K562 (cell line): ENCODE results near the gene MCM7. TPM values are rescaled to one million over a fixed set of nuclear protein-coding genes. Genes with fewer than 3 reads are reported as not detected.

ENCODE experiments used
- ATAC-seq: fragments of 200-7000 bp; cut with Tn5 transposase; 3 replicates; pipeline ENCODE4 v1.9.1; 2020; ENCODE audit warnings: moderate library complexity
- BruUV-seq: library from RNA; stranded (reverse); fragments of 400-500 nt; replicated peaks from 2 replicates; lab custom pipeline; 2021; lab: Mats Ljungman, UMichigan
- CTCF ChIA-PET: fragments of 300-600 bp; formaldehyde crosslinking; extraction: SDS; loops from one replicate; lab custom pipeline; 2021; ENCODE audit warnings: low intra/inter-chr PET ratio; lab: Yijun Ruan, JAX
- POLR2A ChIA-PET: fragments of 300-600, 350-650 bp; sonication (Branson Sonifier 250); formaldehyde crosslinking; extraction: SDS; loops from one replicate; lab custom pipeline; 2021; ENCODE audit warnings: antibody characterized with exemption, inconsistent platforms; lab: Yijun Ruan, JAX
- DNase-seq, 4 experiments: peaks; one replicate each; pipeline versions ENCODE4 v3.0.0 to v3.0.0-alpha.2; 2011 to 2018; ENCODE audit warnings: low spot score in 3 of 4, mixed read lengths in 3 of 4; ENCODE audit errors: extremely low read depth in 1 of 4
- FAIRE-seq: peaks from 2 replicates; lab custom pipeline; 2011; peaks lifted over from hg19 to GRCh38; lab: Jason Lieb, UNC
- H2AFZ ChIP-seq: 2 replicates; pipeline ENCODE4 v1.6.0; 2011; ENCODE audit warnings: low read depth, low read length, control low read depth, inconsistent platforms
- H3K27ac ChIP-seq: fragments of 200-600 bp; 3 replicates; pipeline ENCODE4 v1.8.0; 2011; ENCODE audit warnings: low read depth, mild to moderate bottlenecking, control low read depth, inconsistent platforms, low read length, moderate library complexity, mixed read lengths; ENCODE audit errors: extremely low read depth
- H3K27me3 ChIP-seq, 2 experiments: fragments of 300-600 bp in 1 of 2; 2 replicates in 1 of 2; 3 replicates in 1 of 2; pipeline versions ENCODE4 v1.6.0 to v1.8.0; 2011; ENCODE audit warnings: inconsistent platforms in 2 of 2, low read length in 2 of 2, mild to moderate bottlenecking in 1 of 2, mixed read lengths in 1 of 2, moderate library complexity in 1 of 2; ENCODE audit not compliant: control insufficient read depth in 2 of 2, insufficient read depth in 2 of 2
- H3K36me3 ChIP-seq: fragments of 300-600 bp; 3 replicates; pipeline ENCODE4 v1.8.0; 2011; ENCODE audit warnings: mild to moderate bottlenecking, low read length, inconsistent platforms; ENCODE audit not compliant: control insufficient read depth, insufficient read depth
- H3K4me1 ChIP-seq, 2 experiments: fragments of 200-600 bp in 1 of 2; replicated peaks in 1 of 2; 2 replicates in 1 of 2; 3 replicates in 1 of 2; pipeline versions ENCODE4 v1.5.1 to v1.8.0; 2011; ENCODE audit warnings: inconsistent platforms in 2 of 2, low read length in 2 of 2, mild to moderate bottlenecking in 1 of 2, mixed read lengths in 1 of 2, moderate library complexity in 1 of 2; ENCODE audit not compliant: control insufficient read depth in 2 of 2, insufficient read depth in 2 of 2
- H3K4me2 ChIP-seq: 2 replicates; pipeline ENCODE4 v1.6.1; 2011; ENCODE audit warnings: low read length, control low read depth, inconsistent platforms, mixed read lengths; ENCODE audit not compliant: insufficient read depth
- H3K4me3 ChIP-seq: fragments of 200-600 bp; sonication (generic), shearing (Covaris generic); 2 replicates; pipeline ENCODE4 v1.5.1; 2016; ENCODE audit warnings: control low read depth, inconsistent platforms
- H3K79me2 ChIP-seq: fragments of 200-600 bp; 3 replicates; pipeline ENCODE4 v1.8.0; 2011; ENCODE audit warnings: low read length, inconsistent platforms; ENCODE audit not compliant: control insufficient read depth, insufficient read depth
- H3K9ac ChIP-seq, 2 experiments: 2 replicates each; pipeline versions ENCODE4 v1.6.0 to v1.6.1; 2011; ENCODE audit warnings: low read depth in 2 of 2, low read length in 2 of 2, control low read depth in 1 of 2, inconsistent platforms in 1 of 2, mild to moderate bottlenecking in 1 of 2, mixed read lengths in 1 of 2; ENCODE audit not compliant: insufficient read depth in 1 of 2
- H3K9me1 ChIP-seq: one replicate; pipeline ENCODE4 v1.6.0; 2011; ENCODE audit warnings: inconsistent platforms, mild to moderate bottlenecking, low read length, moderate library complexity; ENCODE audit not compliant: control insufficient read depth, insufficient read depth
- H3K9me3 ChIP-seq: replicated peaks from 2 replicates; pipeline ENCODE4 v1.5.1; 2011; ENCODE audit warnings: low read depth, low read length, inconsistent platforms; ENCODE audit not compliant: control insufficient read depth, insufficient read depth
- H4K20me1 ChIP-seq: replicated peaks from 2 replicates; pipeline ENCODE4 v1.6.1; 2011; ENCODE audit warnings: low read length, inconsistent platforms, mixed read lengths; ENCODE audit not compliant: control insufficient read depth, insufficient read depth
- CREB5 ChIP-seq: fragments of 250-450 bp; sonication (Bioruptor Pico); IDR thresholded peaks from 2 replicates; pipeline ENCODE4 v1.5.0; 2020; ENCODE audit warnings: mild to moderate bottlenecking
- ELF1 ChIP-seq: fragments of 200-800 bp; sonication (Bioruptor generic); IDR thresholded peaks from 2 replicates; pipeline ENCODE4 v1.6.1; 2016; ENCODE audit warnings: missing genetic modification characterization, missing compliant biosample characterization
- ILK ChIP-seq: fragments of 450-650 bp; IDR thresholded peaks from 2 replicates; pipeline ENCODE4 v1.6.1; 2016; ENCODE audit warnings: missing genetic modification characterization, low read depth, mild to moderate bottlenecking, missing compliant biosample characterization, moderate library complexity, borderline replicate concordance
- MCM3 ChIP-seq: fragments of 450-650 bp; IDR thresholded peaks from 2 replicates; pipeline ENCODE4 v1.6.1; 2016
- PHTF2 ChIP-seq: fragments of 250-450 bp; sonication (Bioruptor Pico); IDR thresholded peaks from 2 replicates; pipeline ENCODE4 v1.5.0; 2021; ENCODE audit warnings: mild to moderate bottlenecking
- ZBTB11 ChIP-seq, 3 experiments: fragments of 200-800 bp in 1 of 3; fragments of 250-450 bp in 1 of 3; fragments of 450-650 bp in 1 of 3; sonication (Bioruptor Pico) in 1 of 3; sonication (Bioruptor generic) in 1 of 3; formaldehyde crosslinking in 1 of 3; IDR thresholded peaks; 2 replicates each; pipeline versions ENCODE4 v1.6.1 to v1.8.0; 2016 to 2022; ENCODE audit warnings: mild to moderate bottlenecking in 2 of 3, missing genetic modification characterization in 2 of 3, missing compliant biosample characterization in 1 of 3, moderate library complexity in 1 of 3
- WGBS: fragments of 100-300 bp; shearing (Covaris generic); methylation state at CpG from one replicate; pipeline ENCODE4 v1.1.6; 2016; ENCODE audit warnings: low coverage, mixed read lengths; ENCODE audit not compliant: insufficient coverage; ENCODE audit errors: missing lambda C conversion rate; 5-methylcytosine and 5-hydroxymethylcytosine counted together
- in situ Hi-C: fragments of 300-500 bp; cut with MboI; formaldehyde crosslinking; loops from 4 replicates; pipeline ENCODE4 v1.15.0; 2018; ENCODE audit warnings: inconsistent platforms, mixed read lengths
- intact Hi-C: fragments of 100-400 bp; cut with micrococcal nuclease; formaldehyde crosslinking; loops from 2 replicates; pipeline ENCODE4 v1.14.2; 2022
- polyA plus RNA-seq, 8 experiments: library from polyadenylated mRNA; depleted of rRNA in 4 of 8; stranded (reverse) in 5 of 8; unstranded in 3 of 8; fragments of >200 nt; fragmentation: Nextera tagmentation in 2 of 8; fragmentation: Illumina TruSeq in 1 of 8; extraction: Ambion mirVana in 2 of 8; extraction: Trizol in 1 of 8; gene quantifications; 2 replicates each; pipeline versions ENCODE4 v1.2.1 to v1.2.3, GENCODE V29; 2011 to 2014; ENCODE audit warnings: inconsistent platforms in 1 of 8, missing spikeins in 1 of 8
- total RNA-seq, 7 experiments: library from RNA; depleted of rRNA in 6 of 7; stranded (reverse); fragments of >200 nt in 6 of 7; fragmentation: Illumina TruSeq in 2 of 7; extraction: Trizol in 2 of 7; gene quantifications; 2 replicates each; pipeline versions ENCODE4 v1.2.1 to v1.2.3, GENCODE V29; 2011 to 2021; ENCODE audit warnings: low replicate concordance in 1 of 7

The MCM7 gene
- total and polyA plus RNA-seq, 9 of the 15 experiments (the other 6 are each of a cell fraction or from before 2014, with no cell fraction given), result 329 to 856 (median 437) TPM

GRCh38 chr7:100082978-100083377 is 18.2 kb downstream of the MCM7 start (continued):
- TF ChIP-seq ZBTB11 (CRISPR knock-in tag; IDR thresholded peaks at IDR 0.05) (no peak), PHTF2 (CRISPR knock-in tag) (no peak), MCM3 (no peak), ILK (no peak)
- TF ChIP-seq, all 486 proteins: peak for 26

- peak within 1 kb of the TSS; percentile 90 for H3K27ac ChIP-seq
- peak within 1 kb of the TSS; percentile 92 to 98 for H3K9ac ChIP-seq
- peaks cover 10 to 26% of the 10 kb centered on the region in 2 experiments; a peak in 4 of 5 replicates for H3K4me1 ChIP-seq
- DNase-seq (peak; percentile 92 to 100 (median 95)), FAIRE-seq (peak; percentile 94), ATAC-seq (peak; percentile 92)
- H3K9me3 ChIP-seq, result peaks cover 4% of the 10 kb centered on the region; the same call in 1 of the 2 replicates
- peaks cover 47% of the 10 kb centered on the region for H3K79me2 ChIP-seq
- H3K36me3 ChIP-seq, result peaks cover 34% of the 10 kb centered on the region
- POLR2A ChIA-PET, result interaction anchor here (0.6 to 4.4 kb wide), 10 partner anchors 10 to 54 kb away, joined by 3 to 20 read pairs (median 6); partner anchors contain the start of genes AP4M1 and MCM7
- in situ Hi-C loops (no loop called here), intact Hi-C loops (loop anchor here (1.0 to 5.0 kb wide), 8 partner anchors 20 to 168 kb away; partner anchors contain the start of genes AP4M1, CNPY4, MBLAC1 and MCM7)
- no TSS peak for BruUV-seq
- H2AFZ ChIP-seq, result peak within 1 kb of the TSS; percentile 96
- under 1% methylated on average over 51 of the region's 55 CpGs for WGBS
- H4K20me1 ChIP-seq, result no peaks in the 10 kb centered on the region
- H3K9me1 ChIP-seq, result peaks cover 4% of the 10 kb centered on the region
- CTCF ChIA-PET, result interaction anchor here (0.6 to 2.2 kb wide), 4 partner anchors 10 to 168 kb away, joined by 3 to 8 read pairs (median 5); no protein-coding TSS in a partner anchor
- peak within 1 kb of the TSS; percentile 99 for H3K4me2 ChIP-seq
- peak within 1 kb of the TSS; percentile 67 for H3K4me3 ChIP-seq
- no peaks in the 10 kb centered on the region for H3K27me3 ChIP-seq
- TF ChIP-seq CREB5 (CRISPR knock-in tag), result no peak
- peak; percentile 71 for TF ChIP-seq ELF1 (tag)
These were observed 19.6 kb downstream of the MCM7 start, which contains the start of gene ZNF3 for GRCh38 chr7:100081535-100082102. Gene ZNF3, minus strand, starts transcription at chr7:100081723. Its CDS starts 4,366 bp downstream, at chr7:100077357.
